C4-2B (cell line): ENCODE results near the gene BET1L.

ENCODE experiments used
- ZFX ChIP-seq: fragments of 450-650 bp; IDR thresholded peaks from 2 replicates; pipeline ENCODE4 v1.6.1; 2017
- TF ChIP-seq, protein P1 (sequence below): fragments of 450-650 bp; conservative IDR thresholded peaks from 2 replicates; pipeline ENCODE4 v1.5.1; 2017; ENCODE audit warnings: mild to moderate bottlenecking

- TF ChIP-seq, protein P1, sequence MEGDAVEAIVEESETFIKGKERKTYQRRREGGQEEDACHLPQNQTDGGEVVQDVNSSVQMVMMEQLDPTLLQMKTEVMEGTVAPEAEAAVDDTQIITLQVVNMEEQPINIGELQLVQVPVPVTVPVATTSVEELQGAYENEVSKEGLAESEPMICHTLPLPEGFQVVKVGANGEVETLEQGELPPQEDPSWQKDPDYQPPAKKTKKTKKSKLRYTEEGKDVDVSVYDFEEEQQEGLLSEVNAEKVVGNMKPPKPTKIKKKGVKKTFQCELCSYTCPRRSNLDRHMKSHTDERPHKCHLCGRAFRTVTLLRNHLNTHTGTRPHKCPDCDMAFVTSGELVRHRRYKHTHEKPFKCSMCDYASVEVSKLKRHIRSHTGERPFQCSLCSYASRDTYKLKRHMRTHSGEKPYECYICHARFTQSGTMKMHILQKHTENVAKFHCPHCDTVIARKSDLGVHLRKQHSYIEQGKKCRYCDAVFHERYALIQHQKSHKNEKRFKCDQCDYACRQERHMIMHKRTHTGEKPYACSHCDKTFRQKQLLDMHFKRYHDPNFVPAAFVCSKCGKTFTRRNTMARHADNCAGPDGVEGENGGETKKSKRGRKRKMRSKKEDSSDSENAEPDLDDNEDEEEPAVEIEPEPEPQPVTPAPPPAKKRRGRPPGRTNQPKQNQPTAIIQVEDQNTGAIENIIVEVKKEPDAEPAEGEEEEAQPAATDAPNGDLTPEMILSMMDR = no peak
- no peak for TF ChIP-seq ZFX
Observed at GRCh38 chr11:255176-255575, 48.0 kb upstream of the BET1L start.
